LNCAP (cell line): ENCODE results near the gene TASOR2.

Experiments used
- CTCF ChIP-seq: fragments of 450-650 bp; IDR thresholded peaks from 2 replicates; pipeline ENCODE4 v1.5.1; 2017; ENCODE audit warnings: mild to moderate bottlenecking

Gene TASOR2

GRCh38 chr10:5720182-5720581 is 35.5 kb downstream of the TASOR2 start:
- no peak for TF ChIP-seq CTCF

GRCh38 chr10:5723692-5724091 is 39.1 kb downstream of the TASOR2 start:
- no peak for TF ChIP-seq CTCF

- no peak for TF ChIP-seq CTCF
Observed at GRCh38 chr10:5730766-5731165, 46.1 kb downstream of the TASOR2 start.

GRCh38 chr10:5731559-5731958 is 46.9 kb downstream of the TASOR2 start:
- no peak for TF ChIP-seq CTCF

GRCh38 chr10:5732141-5732540 is 47.5 kb downstream of the TASOR2 start:
- no peak for TF ChIP-seq CTCF
